ENCODE measurements around the gene CRY2.
"Not testable (repeated sequence)": the region's sequence is repeated elsewhere in the genome, so short reads cannot be mapped to it uniquely, and the experiment has no call there.

Gene CRY2

DNA sequence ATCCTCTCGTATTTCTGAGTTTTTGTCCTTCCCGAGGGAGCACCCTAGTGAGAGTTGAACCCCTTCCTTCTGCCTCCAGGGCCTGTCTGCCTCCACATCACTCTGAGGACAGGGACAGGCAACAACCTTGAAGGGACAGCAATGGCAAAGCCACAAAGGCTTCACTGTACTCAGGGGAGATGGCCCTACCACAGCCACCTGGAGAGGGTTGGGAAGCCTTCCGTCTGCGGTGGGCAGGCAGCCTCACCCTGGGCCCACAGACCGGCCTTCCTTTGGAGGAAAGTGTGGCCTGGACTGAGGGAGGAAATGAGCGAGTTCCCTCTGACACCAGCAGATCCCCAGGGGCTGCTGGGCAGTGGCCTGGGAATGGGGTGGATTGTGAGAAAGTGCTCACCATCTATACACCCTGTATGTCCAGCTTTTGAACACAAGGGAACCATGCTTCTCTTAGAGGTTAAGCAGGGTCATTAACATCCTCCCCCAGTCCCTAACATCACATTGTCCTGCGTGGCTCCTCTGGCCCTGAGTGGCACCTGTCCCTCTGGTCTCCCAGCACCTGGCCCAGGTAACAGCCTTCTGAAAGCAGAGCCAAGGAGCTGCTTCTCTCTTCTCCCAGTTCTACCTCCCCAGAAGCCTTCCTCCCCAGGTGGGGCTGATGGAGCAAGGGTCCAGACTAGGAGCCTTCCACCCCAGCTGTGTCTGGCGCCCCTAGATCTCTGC lies 35.5 kb upstream of the CRY2 start:
- DNase-seq, result no peak

GRCh38 chr11:45812581-45813548 lies 34.4 kb upstream of the CRY2 start:
- DNase-seq, result no peak

GRCh38 chr11:45815747-45816146 lies 31.5 kb upstream of the CRY2 start:
- DNase-seq, result no peak

- DNase-seq, result no peak
Observed at GRCh38 chr11:45816614-45817013, 30.7 kb upstream of the CRY2 start.

GRCh38 chr11:45817191-45817590 lies 30.1 kb upstream of the CRY2 start:
- no peak for DNase-seq

DNA sequence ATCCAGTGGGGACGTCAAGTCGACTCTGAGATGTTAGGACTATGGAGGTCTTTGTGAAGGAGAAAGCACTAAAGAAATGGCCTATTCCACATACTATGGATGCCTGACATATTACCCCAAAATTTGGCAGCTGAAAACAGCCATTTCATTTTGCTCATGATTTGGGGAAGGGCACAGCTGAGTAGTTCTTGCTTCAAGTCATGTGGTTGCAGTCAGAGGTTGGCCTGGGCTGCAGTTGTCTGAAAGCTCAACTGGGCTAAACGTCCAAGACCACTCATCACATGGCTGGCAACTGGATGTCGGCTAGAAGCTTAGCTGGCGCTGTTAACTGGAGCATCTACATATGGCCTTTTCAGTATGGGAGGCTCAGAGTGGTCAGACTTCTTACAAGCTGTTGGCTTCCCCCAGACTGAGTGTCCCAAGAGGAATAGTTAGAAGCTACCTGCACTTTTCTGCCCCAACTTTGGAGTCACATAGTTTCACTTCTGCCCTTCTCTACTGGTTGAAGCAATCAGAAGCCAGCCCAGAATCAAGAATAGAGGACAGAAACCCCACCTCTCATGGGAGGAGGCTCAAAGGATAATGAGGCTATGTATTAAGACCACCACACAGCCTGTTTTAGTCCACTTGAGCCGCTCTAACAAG lies 28.2 kb upstream of the CRY2 start:
- no peak for DNase-seq

GRCh38 chr11:45820211-45820857 lies 26.9 kb upstream of the CRY2 start:
- no peak for DNase-seq

GRCh38 chr11:45826492-45826891 lies 20.8 kb upstream of the CRY2 start:
- DNase-seq, result not testable (repeated sequence)

DNA sequence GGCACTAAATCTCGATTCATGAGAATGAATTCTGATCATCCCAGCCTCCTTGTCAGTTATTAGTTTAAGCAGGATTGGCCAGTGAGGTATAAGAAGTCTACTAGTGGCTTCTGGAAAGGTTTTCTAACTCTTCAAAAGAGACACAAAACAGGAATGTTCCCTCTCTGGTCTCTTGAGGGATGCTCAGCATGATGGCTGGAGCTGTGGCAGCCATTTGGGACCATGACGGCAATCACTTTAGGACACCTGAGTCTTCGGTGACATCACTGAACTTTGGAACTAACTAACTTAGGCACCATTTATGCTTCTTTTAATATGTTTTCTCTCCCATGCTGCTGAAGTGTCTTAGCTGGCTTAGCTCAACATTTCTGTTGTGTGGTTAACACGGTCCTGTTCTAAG lies 20.2 kb upstream of the CRY2 start:
- DNase-seq, result no peak

DNA sequence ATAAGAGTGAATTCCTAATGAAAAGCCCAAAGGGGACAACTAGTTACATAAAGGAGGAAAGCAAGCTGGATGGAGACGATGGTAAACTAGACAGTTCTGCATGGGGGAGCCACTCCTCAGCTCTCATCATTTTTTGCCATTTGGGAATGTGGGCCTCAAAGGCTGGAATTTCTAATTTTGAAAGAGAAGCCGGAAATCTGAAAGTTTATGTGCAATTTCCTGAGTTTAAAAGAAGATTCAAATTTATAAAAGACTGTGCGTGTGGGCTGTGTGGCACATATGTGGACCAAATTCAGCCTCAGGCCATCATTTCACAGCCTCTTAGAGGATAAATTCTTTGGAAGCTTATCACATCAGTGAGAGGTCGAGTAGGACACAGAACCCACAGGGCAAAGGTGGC lies 18.3 kb upstream of the CRY2 start:
- no peak for DNase-seq

- DNase-seq, result no peak
Observed at GRCh38 chr11:45830596-45830995, 16.7 kb upstream of the CRY2 start.

DNA sequence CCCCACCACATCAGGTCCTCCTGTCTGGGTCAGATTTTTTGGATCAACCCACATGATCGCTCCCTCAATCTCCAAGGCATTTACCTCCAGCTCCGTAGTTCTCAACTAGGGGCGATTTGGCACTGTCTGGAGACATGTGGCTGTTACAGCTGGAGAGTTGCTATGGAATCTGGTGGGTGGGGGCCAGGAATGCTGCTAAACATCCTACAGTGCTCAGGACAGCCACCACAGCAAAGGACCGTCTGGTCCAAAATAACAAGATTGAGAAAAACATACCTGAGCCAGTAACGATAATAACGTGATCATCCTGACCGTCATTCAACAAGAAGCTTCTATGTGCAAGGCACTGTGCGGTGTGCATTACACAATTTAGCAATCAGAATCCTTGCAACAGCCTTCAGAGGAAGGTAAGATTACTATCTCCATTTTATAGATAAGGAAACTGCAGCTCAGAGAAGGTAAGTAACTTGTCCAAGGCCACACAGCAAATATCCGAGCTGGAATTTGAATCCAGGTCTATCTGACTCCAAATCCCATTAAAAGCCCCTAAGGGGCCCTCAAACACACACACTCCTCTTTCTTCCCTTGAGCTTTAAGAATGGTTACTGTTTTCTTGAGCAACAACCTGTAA lies 14.3 kb upstream of the CRY2 start:
- no peak for DNase-seq

- DNase-seq, result no peak
Observed at GRCh38 chr11:45833761-45834160, 13.5 kb upstream of the CRY2 start.

DNA sequence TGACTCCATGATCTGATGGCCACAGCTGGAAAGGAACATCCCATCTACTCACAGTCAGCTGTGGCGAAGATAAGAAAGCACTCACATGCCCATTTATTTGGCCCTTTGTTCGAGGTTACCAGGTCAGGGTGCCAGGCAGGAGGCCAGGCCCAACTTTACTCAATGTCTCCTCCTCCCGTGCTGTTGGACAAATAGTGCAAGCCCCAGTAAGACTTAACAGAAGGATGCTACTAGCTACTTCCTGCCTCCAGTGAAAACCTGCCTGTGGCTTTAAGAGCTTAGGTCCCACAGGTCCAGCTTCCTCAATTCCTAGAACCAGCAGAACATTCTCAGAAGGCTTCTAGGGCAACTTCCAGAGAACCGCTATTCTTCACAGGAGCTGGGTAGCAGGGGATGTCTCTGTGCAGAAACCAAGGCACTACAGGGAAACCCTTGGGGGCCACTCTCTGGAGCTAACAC lies 12.9 kb upstream of the CRY2 start:
- no peak for DNase-seq

GRCh38 chr11:45839204-45839603 lies 8.1 kb upstream of the CRY2 start:
- DNase-seq, result no peak

DNA sequence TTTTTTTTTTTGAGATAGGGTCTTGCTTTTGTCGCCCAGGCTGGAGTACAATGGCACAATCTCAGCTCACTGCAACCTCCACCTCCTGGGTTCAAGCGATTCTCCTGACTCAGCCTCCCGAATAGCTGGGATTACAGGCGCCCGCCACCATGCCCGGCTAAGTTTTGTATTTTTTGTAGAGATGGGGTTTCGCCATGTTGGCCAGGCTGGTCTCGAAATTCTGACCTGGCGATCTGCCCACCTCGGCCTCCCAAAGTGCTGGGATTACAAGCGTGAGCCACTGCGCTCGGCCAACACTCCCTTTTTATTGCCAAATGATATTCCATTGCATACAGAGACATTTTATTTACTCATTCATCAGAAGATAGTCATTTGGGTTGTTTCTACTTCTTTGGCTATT lies 7.0 kb upstream of the CRY2 start:
- DNase-seq, result not testable (repeated sequence)

- peak; percentile 87 to 89 for DNase-seq
Observed at GRCh38 chr11:45843158-45843924, 3.9 kb upstream of the CRY2 start.

GRCh38 chr11:45844822-45845578 lies 2.3 kb upstream of the CRY2 start:
- DNase-seq, result no peak

- no peak for DNase-seq
Observed at GRCh38 chr11:45846174-45846675, 1.1 kb upstream of the CRY2 start.

- peak; percentile 34 to 36 for DNase-seq
Observed at GRCh38 chr11:45847911-45848316, 639 bp downstream of the CRY2 start.

DNA sequence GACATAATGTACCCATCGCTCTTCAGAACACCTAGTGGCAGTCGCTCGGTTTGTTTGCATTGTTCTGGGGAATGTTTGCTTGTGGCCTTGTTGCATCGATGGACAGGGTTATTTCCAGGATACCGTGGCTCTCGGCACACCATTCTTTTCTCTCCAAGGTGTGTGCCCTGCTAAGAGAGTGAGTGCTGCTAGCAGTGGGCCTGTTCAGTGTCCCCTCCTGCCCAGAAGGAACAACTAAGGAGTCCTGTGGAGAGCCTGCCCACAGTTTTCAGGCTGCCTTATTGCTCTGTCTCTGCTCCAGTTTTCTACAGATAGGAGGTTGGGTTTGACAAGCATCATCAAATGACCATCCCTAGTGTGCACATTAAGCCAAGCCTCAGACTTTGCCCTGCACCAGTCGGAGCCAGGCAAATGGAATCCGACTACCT lies 1.4 kb downstream of the CRY2 start:
- no peak for DNase-seq

Data from stimulated activated CD4-positive, alpha-beta T cell treated with anti-CD3 and anti-CD28 coated beads, Interleukin-2, amount 100 ng/mL, for 24 hours (primary cell).